Nephron (organoid): ENCODE results near the gene PHC3.
A peak's percentile ranks its signal among the peaks of the same experiment; 100 is the strongest.
"Not testable (repeated sequence)": the region's sequence is repeated elsewhere in the genome, so short reads cannot be mapped to it uniquely, and the experiment has no call there.

Experiments
- H3K27ac Mint-ChIP-seq, 3 experiments: 2 replicates each; pipeline ENCODE4 v1.8.0; 2020; ENCODE audit warnings: mixed read lengths in 3 of 3, mild to moderate bottlenecking in 2 of 3, moderate library complexity in 1 of 3
- H3K27me3 Mint-ChIP-seq: 2 replicates; pipeline ENCODE4 v1.8.0; 2021; ENCODE audit warnings: low read depth, mild to moderate bottlenecking, moderate library complexity, mixed read lengths
- H3K36me3 Mint-ChIP-seq: 2 replicates; pipeline ENCODE4 v1.8.0; 2020; ENCODE audit warnings: low read depth, mixed read lengths
- H3K4me1 Mint-ChIP-seq: 2 replicates; pipeline ENCODE4 v1.8.0; 2020; ENCODE audit warnings: mixed read lengths
- H3K4me3 Mint-ChIP-seq, 3 experiments: 2 replicates each; pipeline ENCODE4 v1.8.0; 2020; ENCODE audit warnings: mild to moderate bottlenecking in 3 of 3, mixed read lengths in 3 of 3, moderate library complexity in 2 of 3
- H3K9me3 Mint-ChIP-seq: 2 replicates; pipeline ENCODE4 v1.8.0; 2020; ENCODE audit warnings: mixed read lengths
- CTCF ChIP-seq, 3 experiments: fragments of 200-600 bp; sonication (generic); IDR thresholded peaks; one replicate each; pipeline ENCODE4 v1.5.0; 2021; ENCODE audit warnings: antibody characterized with exemption in 3 of 3; ENCODE audit not compliant: unreplicated experiment in 3 of 3

PHC3 gene

DNA sequence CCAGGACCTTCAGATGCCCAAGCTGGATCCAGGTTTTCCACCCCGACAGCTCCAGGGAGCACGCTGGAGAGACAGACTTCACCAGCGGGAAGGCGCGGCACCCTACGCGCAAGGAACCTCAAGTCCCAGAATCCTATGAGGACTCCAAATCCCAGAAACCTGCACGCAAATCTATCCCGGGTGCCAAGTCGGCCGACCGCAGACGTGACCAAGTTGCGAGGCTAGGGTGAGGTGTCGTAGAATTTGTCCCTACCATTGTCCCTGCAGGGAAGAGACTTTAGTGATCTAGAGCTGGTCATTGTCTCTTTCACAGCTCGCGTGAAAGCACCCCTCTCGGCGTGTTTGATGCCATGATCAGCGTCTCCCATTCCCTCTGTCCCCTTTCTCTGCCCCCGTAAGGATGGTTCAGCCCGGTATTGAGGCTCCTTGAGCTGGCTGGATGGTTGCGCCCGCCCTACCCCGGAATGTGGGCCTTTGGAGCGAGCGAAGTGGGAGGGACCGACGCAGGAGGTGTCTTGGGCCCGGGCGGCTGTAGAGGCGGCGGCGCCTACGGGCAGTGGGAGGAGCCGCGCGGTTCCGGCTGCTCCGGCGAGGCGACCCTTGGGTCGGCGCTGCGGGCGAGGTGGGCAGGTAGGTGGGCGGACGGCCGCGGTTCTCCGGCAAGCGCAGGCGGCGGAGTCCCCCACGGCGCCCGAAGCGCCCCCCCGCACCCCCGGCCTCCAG lies 40.6 kb upstream of the PHC3 start, which contains the start of gene PRKCI:
Gene PRKCI (plus strand): TSS at position 501 of the 723 bp plus-strand sequence. CDS start 246 bp downstream, outside the sequence.
- H3K27ac Mint-ChIP-seq, result peak within 1 kb of the TSS; percentile 100
- H3K9me3 Mint-ChIP-seq, result peaks cover 2% of the 10 kb centered on the region
- peak within 1 kb of the TSS; percentile 89 to 98 (median 94) for H3K4me3 Mint-ChIP-seq
- peaks cover 4% of the 10 kb centered on the region for H3K36me3 Mint-ChIP-seq
- no peak for TF ChIP-seq CTCF (IDR thresholded peaks at IDR 0.05; ENCODE audit: unreplicated experiment in 3 of 3)
- peaks cover 3% of the 10 kb centered on the region for H3K27me3 Mint-ChIP-seq
- peaks cover 31% of the 10 kb centered on the region for H3K4me1 Mint-ChIP-seq

DNA sequence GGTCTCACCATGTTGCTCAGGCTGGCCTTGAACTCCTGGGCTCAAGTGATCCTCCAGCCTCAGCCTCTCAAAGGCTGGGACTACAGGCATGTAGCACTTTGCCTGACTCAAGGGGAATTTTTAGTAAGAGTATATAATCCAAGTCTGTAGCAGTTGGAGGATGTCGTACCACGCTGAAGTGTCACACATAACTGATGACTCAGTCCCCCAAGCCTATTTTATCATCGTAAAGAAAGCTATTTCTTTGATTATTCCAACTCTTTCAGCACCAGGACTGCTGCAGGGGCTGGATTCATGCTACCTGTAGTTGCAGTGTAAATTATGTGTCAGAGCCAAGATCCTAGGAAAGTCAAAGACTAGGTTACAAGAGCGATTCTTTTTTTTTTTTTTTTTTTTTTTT lies 39.3 kb upstream of the PHC3 start:
- Mint-ChIP-seq H3K4me3 (peak overlapping the region; percentile 69 to 81 (median 72)), H3K36me3 (peaks cover 4% of the 10 kb centered on the region), H3K9me3 (peaks cover 5% of the 10 kb centered on the region), H3K27ac (peak overlapping the region; percentile 63 to 88 (median 78)), H3K4me1 (peaks cover 20% of the 10 kb centered on the region), H3K27me3 (peaks cover 3% of the 10 kb centered on the region)
- no peak for TF ChIP-seq CTCF (IDR thresholded peaks at IDR 0.05; ENCODE audit: unreplicated experiment in 3 of 3)

DNA sequence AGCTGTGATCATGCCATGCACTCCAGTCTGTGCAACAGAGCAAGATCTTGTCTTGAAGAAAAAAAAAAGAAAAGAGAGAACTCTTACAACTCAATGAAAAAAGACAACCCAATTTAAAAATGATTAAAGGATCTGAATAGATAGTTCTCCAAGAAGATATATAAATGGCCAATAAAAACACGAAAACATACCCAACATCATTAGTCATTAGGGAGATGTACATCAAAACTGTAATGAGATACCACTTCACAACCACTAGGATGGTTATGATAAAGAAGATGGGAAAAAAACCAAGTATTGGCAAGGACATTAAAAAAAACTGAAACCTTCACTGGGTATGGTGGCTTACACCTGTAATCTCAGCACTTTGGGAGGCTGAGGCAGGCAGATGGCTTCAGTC lies 38.3 kb upstream of the PHC3 start:
- H3K4me3 Mint-ChIP-seq, result peak overlapping the region; percentile 21 to 61 (median 43)
- H3K36me3 Mint-ChIP-seq, result no peaks in the 10 kb centered on the region
- H3K9me3 Mint-ChIP-seq, result peaks cover 5% of the 10 kb centered on the region
- H3K27ac Mint-ChIP-seq, result peak overlapping the region in 2 of 3 experiments; percentile 44 to 50
- H3K4me1 Mint-ChIP-seq, result peaks cover 14% of the 10 kb centered on the region
- no peak for TF ChIP-seq CTCF (IDR thresholded peaks at IDR 0.05; ENCODE audit: unreplicated experiment in 3 of 3)
- peaks cover 3% of the 10 kb centered on the region for H3K27me3 Mint-ChIP-seq

- Mint-ChIP-seq H3K9me3 (peaks cover 13% of the 10 kb centered on the region), H3K36me3 (peaks cover 4% of the 10 kb centered on the region), H3K27ac (no peak overlapping the region), H3K4me3 (no peak overlapping the region), H3K4me1 (no peaks in the 10 kb centered on the region), H3K27me3 (no peaks in the 10 kb centered on the region)
- no peak for TF ChIP-seq CTCF (IDR thresholded peaks at IDR 0.05; ENCODE audit: unreplicated experiment in 3 of 3)
These were observed 30.1 kb upstream of the PHC3 start for GRCh38 chr3:170211668-170212067.

- Mint-ChIP-seq H3K36me3 (peaks cover 4% of the 10 kb centered on the region), H3K27ac (no peak overlapping the region), H3K4me1 (peaks cover 11% of the 10 kb centered on the region), H3K27me3 (no peaks in the 10 kb centered on the region), H3K9me3 (peaks cover 12% of the 10 kb centered on the region), H3K4me3 (no peak overlapping the region)
- TF ChIP-seq CTCF (IDR thresholded peaks at IDR 0.05; ENCODE audit: unreplicated experiment in 3 of 3), result no peak
These were observed 26.2 kb upstream of the PHC3 start for GRCh38 chr3:170207717-170208116.

GRCh38 chr3:170206164-170206762 lies 24.7 kb upstream of the PHC3 start:
- H3K27me3 Mint-ChIP-seq, H3K27ac Mint-ChIP-seq, H3K36me3 Mint-ChIP-seq, H3K9me3 Mint-ChIP-seq, H3K4me3 Mint-ChIP-seq: not testable (repeated sequence)
- H3K4me1 Mint-ChIP-seq, result peaks cover 11% of the 10 kb centered on the region
